Measurements from ENCODE around the gene LTA. TPM values are rescaled to one million over a fixed set of nuclear protein-coding genes. Genes with fewer than 3 reads are reported as not detected.

Gene LTA
- total RNA-seq, 1 experiment from 2014 or later: not detected

- peak within 1 kb of the TSS; percentile 9 for H4K91ac ChIP-seq (ENCODE audit: insufficient read length, low read depth, low read length)
- H3K27ac ChIP-seq (ENCODE audit: insufficient read length, low read depth, low read length): peak within 1 kb of the TSS; percentile 96
- H3K27me3 Mint-ChIP-seq (ENCODE audit: low read depth): no peaks in the 10 kb centered on the region
- H2BK12ac ChIP-seq (ENCODE audit: insufficient read length, low read depth, low read length): peak within 1 kb of the TSS; percentile 82
- H3T11ph ChIP-seq (ENCODE audit: low read length): peak within 1 kb of the TSS; percentile 91
- H3K9me3 ChIP-seq (ENCODE audit: control insufficient read depth, low read depth, low read length): no peaks in the 10 kb centered on the region
- H2BK15ac ChIP-seq (ENCODE audit: low read depth, low read length): no peak within 1 kb of the TSS
- H3K4me1 ChIP-seq (ENCODE audit: insufficient read depth, low read length): peaks cover 2% of the 10 kb centered on the region; the same call in 1 of the 2 replicates
- H3K56ac ChIP-seq (ENCODE audit: insufficient read length, low read depth, low read length): peak within 1 kb of the TSS; percentile 80
- H3K14ac ChIP-seq (ENCODE audit: insufficient read depth, low read length): peak within 1 kb of the TSS; percentile 64
- H2BK120ac ChIP-seq (ENCODE audit: low read depth, low read length, poor library complexity, severe bottlenecking): peak within 1 kb of the TSS; percentile 87
- peak within 1 kb of the TSS; percentile 88; the same call in 1 of the 2 replicates for H3K4ac ChIP-seq (ENCODE audit: low read depth, low read length)
- no peak within 1 kb of the TSS for H2AFZ ChIP-seq (ENCODE audit: low read length)
- no peaks in the 10 kb centered on the region for H3K27me3 ChIP-seq (ENCODE audit: insufficient read depth, low read length)
- H3K27ac Mint-ChIP-seq: peak within 1 kb of the TSS; percentile 99 to 100 (median 100)
- peaks cover 5% of the 10 kb centered on the region for H3K79me1 ChIP-seq (ENCODE audit: insufficient read depth, low read depth, low read length, poor library complexity, severe bottlenecking)
- H3K36me3 Mint-ChIP-seq (ENCODE audit: insufficient read depth in 1 of 3, low read depth in 3 of 3): peaks cover 39 to 46% (median 46%) of the 10 kb centered on the region in 3 experiments
- H4K20me1 ChIP-seq (ENCODE audit: control insufficient read depth, insufficient read depth, insufficient read length): no peaks in the 10 kb centered on the region
- no peak for TF ChIP-seq CTCF (conservative IDR thresholded peaks at IDR 0.05)
- H3K9me3 Mint-ChIP-seq: no peaks in the 10 kb centered on the region; a peak in 1 of 5 replicates
- no peak within 1 kb of the TSS for H3K23ac ChIP-seq (ENCODE audit: insufficient read length, low read depth, low read length)
- no peak within 1 kb of the TSS for H2BK20ac ChIP-seq (ENCODE audit: low read depth, low read length, poor library complexity, severe bottlenecking)
- peak within 1 kb of the TSS; percentile 98 to 99 for H3K4me3 Mint-ChIP-seq
- H3K4me2 ChIP-seq (ENCODE audit: insufficient read depth, insufficient read length, low read length): peak within 1 kb of the TSS; percentile 59
- peak within 1 kb of the TSS; percentile 100 for H3K9ac ChIP-seq (ENCODE audit: extremely low read depth, insufficient read length, low read length)
- H3K4me1 Mint-ChIP-seq: peaks cover 45 to 49% of the 10 kb centered on the region in 2 experiments
- H2BK5ac ChIP-seq (ENCODE audit: insufficient read length, low read length): peak within 1 kb of the TSS; percentile 100
- DNase-seq: peak; percentile 96
- H4K8ac ChIP-seq (replicated peaks; ENCODE audit: insufficient read length, low read depth, low read length): peak within 1 kb of the TSS; percentile 85
- H3K18ac ChIP-seq (ENCODE audit: insufficient read length, low read depth, low read length): peak within 1 kb of the TSS; percentile 96
- H2AK5ac ChIP-seq (ENCODE audit: insufficient read length, low read length): peak within 1 kb of the TSS; percentile 56
- H3K79me2 ChIP-seq (ENCODE audit: insufficient read depth, low read length): peaks cover 31% of the 10 kb centered on the region
- WGBS (ENCODE audit: extremely low coverage, insufficient read length, low lambda C conversion rate): no CpG with 5 or more reads among the region's 43 CpGs
- H4K5ac ChIP-seq (ENCODE audit: insufficient read length, low read depth, low read length): peak within 1 kb of the TSS; percentile 99
- peaks cover 5% of the 10 kb centered on the region for H3K23me2 ChIP-seq (ENCODE audit: insufficient read length, low read depth, low read length, poor library complexity, severe bottlenecking)
These were observed 30.2 kb upstream of the LTA start, which contains the start of gene DDX39B for GRCh38 chr6:31541658-31542521. Gene DDX39B (minus strand): TSS chr6:31542003. CDS start chr6:31540532, 1,471 bp downstream.

Measured in H9 (cell line).